ENCODE results near the gene LPCAT1. TPM values are rescaled to one million over a fixed set of nuclear protein-coding genes. Genes with fewer than 3 reads are reported as not detected.

LPCAT1 gene
- total and polyA plus RNA-seq, 2 of the 13 experiments (the other 11 are each of a cell fraction or from before 2014, with no cell fraction given) = 29.8 to 90.6 TPM

GRCh38 chr5:1567527-1568200, 43.9 kb upstream of the LPCAT1 start (continued):
- TF ChIP-seq RARA (CRISPR knock-in tag; IDR thresholded peaks at IDR 0.05) = peak; percentile 58; the same call in 1 of the 2 replicates
- TF ChIP-seq BRCA1 (CRISPR knock-in tag; IDR thresholded peaks at IDR 0.05) = 0 out of 2 replicates have a peak, but pooled peaks have one; percentile 52
- 0 out of 2 replicates have a peak, but pooled peaks have one; percentile 1 for TF ChIP-seq TARDBP (CRISPR knock-in tag; IDR thresholded peaks at IDR 0.05)
- TF ChIP-seq TFE3 (CRISPR knock-in tag; IDR thresholded peaks at IDR 0.05) = peak; percentile 15; the same call in 1 of the 2 replicates
- 0 out of 2 replicates have a peak, but pooled peaks have one; percentile 10 for TF ChIP-seq MIXL1 (CRISPR knock-in tag; IDR thresholded peaks at IDR 0.05)
- TF ChIP-seq ZNF264 (CRISPR knock-in tag; IDR thresholded peaks at IDR 0.05) = 0 out of 2 replicates have a peak, but pooled peaks have one; percentile 29
- 0 out of 2 replicates have a peak, but pooled peaks have one; percentile 24 for TF ChIP-seq HMGXB3 (CRISPR knock-in tag; IDR thresholded peaks at IDR 0.05; ENCODE audit: borderline replicate concordance)
- 0 out of 2 replicates have a peak, but pooled peaks have one; percentile 14 for TF ChIP-seq ZNF503 (CRISPR knock-in tag; IDR thresholded peaks at IDR 0.05)
- 0 out of 2 replicates have a peak, but pooled peaks have one; percentile 31 for TF ChIP-seq ZNF766 (CRISPR knock-in tag; IDR thresholded peaks at IDR 0.05; ENCODE audit: borderline replicate concordance)
- TF ChIP-seq HIC2 (CRISPR knock-in tag; IDR thresholded peaks at IDR 0.05; ENCODE audit: low read depth) = peak; percentile 35; the same call in 1 of the 2 replicates
- TF ChIP-seq YEATS4 (CRISPR knock-in tag; IDR thresholded peaks at IDR 0.05; ENCODE audit: borderline replicate concordance) = peak; percentile 44; the same call in 1 of the 2 replicates
- peak; percentile 34; the same call in 1 of the 2 replicates for TF ChIP-seq ZFY (CRISPR knock-in tag; IDR thresholded peaks at IDR 0.05)
- peak; percentile 25 for TF ChIP-seq SALL1 (CRISPR knock-in tag; IDR thresholded peaks at IDR 0.05)
- peak; percentile 22; the same call in 1 of the 2 replicates for TF ChIP-seq GATAD2A (CRISPR knock-in tag; IDR thresholded peaks at IDR 0.05)
- peak; percentile 75 for TF ChIP-seq RXRB (CRISPR knock-in tag; IDR thresholded peaks at IDR 0.05; ENCODE audit: borderline replicate concordance)
- TF ChIP-seq ZNF232 (CRISPR knock-in tag; IDR thresholded peaks at IDR 0.05; ENCODE audit: borderline replicate concordance) = 0 out of 2 replicates have a peak, but pooled peaks have one; percentile 67
- 0 out of 2 replicates have a peak, but pooled peaks have one; percentile 13 for TF ChIP-seq DMAP1 (CRISPR knock-in tag; IDR thresholded peaks at IDR 0.05)
- 0 out of 2 replicates have a peak, but pooled peaks have one; percentile 21 for TF ChIP-seq ZNF800 (CRISPR knock-in tag; IDR thresholded peaks at IDR 0.05)

Measured in HepG2 (cell line).